ENCODE measurements around the gene HACD2. TPM values are rescaled to one million over a fixed set of nuclear protein-coding genes. Genes with fewer than 3 reads are reported as not detected.

HACD2 gene
- total RNA-seq, 2 donors from 2014 or later: 22.7 to 28.6 TPM

DNA sequence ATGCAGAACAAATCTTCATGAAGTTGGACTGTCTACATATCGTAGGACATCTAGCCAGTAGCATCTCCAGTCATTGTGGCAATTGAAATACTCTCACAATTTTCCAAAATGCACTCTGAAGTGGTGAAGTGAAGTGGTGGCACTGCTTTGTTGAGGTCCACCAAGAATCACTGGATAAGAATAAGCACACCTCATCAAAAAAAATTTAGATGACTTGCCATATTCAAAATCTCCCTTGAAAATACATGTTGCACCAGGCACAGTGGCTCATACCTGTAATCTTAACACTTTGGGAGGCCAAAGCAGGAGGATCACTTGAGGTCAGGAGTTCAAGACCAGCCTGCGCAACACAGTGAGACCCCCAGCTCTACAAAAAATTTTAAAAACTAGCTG, 12.9 kb downstream of the HACD2 start:
- DNase-seq (ENCODE audit: low spot score): no peak

DNA sequence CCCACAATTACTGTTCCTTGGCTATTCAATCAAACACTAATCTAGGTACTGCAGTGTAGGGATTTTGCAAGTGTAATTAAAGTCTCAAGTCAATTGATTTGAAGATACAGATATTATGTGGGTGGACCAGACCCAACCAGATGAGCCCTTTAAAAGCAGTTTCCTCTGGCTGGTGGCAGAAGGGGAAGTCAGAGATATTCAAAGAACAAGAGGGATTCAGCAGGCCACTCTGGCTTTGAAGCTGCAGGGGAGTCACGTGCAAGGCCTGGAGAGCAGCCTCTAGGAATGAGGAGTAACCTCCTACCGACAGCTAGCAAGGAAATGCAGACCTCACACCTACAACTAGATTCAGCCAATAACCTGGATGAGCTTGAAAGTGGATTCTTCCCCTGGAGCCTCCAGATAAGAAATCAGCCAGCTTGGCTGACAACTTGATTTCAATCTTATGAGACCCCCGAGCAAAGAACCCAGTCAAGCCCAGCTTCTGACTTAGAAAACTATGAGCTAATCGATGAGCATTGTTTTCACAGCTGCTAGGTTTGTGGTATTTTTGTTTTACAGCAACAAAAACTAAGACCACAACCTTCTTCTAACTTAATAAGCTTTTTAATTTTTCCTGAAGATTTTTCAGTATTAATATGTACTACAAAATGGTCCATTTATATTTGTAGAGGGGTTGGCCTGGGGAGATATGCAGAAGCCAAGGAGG, 13.4 kb downstream of the HACD2 start:
- Histone ChIP-seq H3K4me1 (peaks cover 0 to 10% of the 10 kb centered on the region in 2 donors), H3K27ac (no peak overlapping the region), H3K27me3 (no peaks in the 10 kb centered on the region), H3K4me3 (no peak overlapping the region), H3K36me3 (peaks cover 12% of the 10 kb centered on the region), H3K9me3 (no peaks in the 10 kb centered on the region)
- DNase-seq (ENCODE audit: low spot score): no peak
- no peak for TF ChIP-seq CTCF (IDR thresholded peaks at IDR 0.05)

More for the DNA sequence above, 12.9 kb downstream of the HACD2 start:
- no peak for TF ChIP-seq CTCF (IDR thresholded peaks at IDR 0.05)
- Histone ChIP-seq H3K4me1 (peaks cover 0 to 10% of the 10 kb centered on the region in 2 donors), H3K27me3 (no peaks in the 10 kb centered on the region), H3K9me3 (no peaks in the 10 kb centered on the region), H3K27ac (no peak overlapping the region), H3K4me3 (no peak overlapping the region), H3K36me3 (peaks cover 17% of the 10 kb centered on the region)

- H3K4me3 ChIP-seq: no peak overlapping the region
- H3K27ac ChIP-seq: no peak overlapping the region
- no peaks in the 10 kb centered on the region for H3K27me3 ChIP-seq
- H3K36me3 ChIP-seq: peaks cover 11% of the 10 kb centered on the region
- DNase-seq (ENCODE audit: low spot score): no peak
- peaks cover 0 to 10% of the 10 kb centered on the region in 2 donors for H3K4me1 ChIP-seq
- TF ChIP-seq CTCF (IDR thresholded peaks at IDR 0.05): no peak
- H3K9me3 ChIP-seq: no peaks in the 10 kb centered on the region
Measured at GRCh38 chr3:123568875-123569274, 16.0 kb downstream of the HACD2 start.

- H3K36me3 ChIP-seq: peaks cover 11% of the 10 kb centered on the region
- no peak overlapping the region for H3K27ac ChIP-seq
- TF ChIP-seq CTCF (IDR thresholded peaks at IDR 0.05): no peak
- peaks cover 0 to 10% of the 10 kb centered on the region in 2 donors for H3K4me1 ChIP-seq
- no peaks in the 10 kb centered on the region for H3K9me3 ChIP-seq
- no peak overlapping the region for H3K4me3 ChIP-seq
- no peaks in the 10 kb centered on the region for H3K27me3 ChIP-seq
- no peak for DNase-seq (ENCODE audit: low spot score)
Measured at GRCh38 chr3:123568034-123568433, 16.8 kb downstream of the HACD2 start.

GRCh38 chr3:123564056-123564455, 20.8 kb downstream of the HACD2 start:
- no peak for TF ChIP-seq CTCF (IDR thresholded peaks at IDR 0.05)
- Histone ChIP-seq H3K27me3 (no peaks in the 10 kb centered on the region), H3K36me3 (no peaks in the 10 kb centered on the region), H3K27ac (no peak overlapping the region), H3K4me3 (no peak overlapping the region), H3K9me3 (no peaks in the 10 kb centered on the region), H3K4me1 (peaks cover 0 to 6% of the 10 kb centered on the region in 2 donors)
- no peak for DNase-seq (ENCODE audit: low spot score)

- Histone ChIP-seq H3K4me1 (no peaks in the 10 kb centered on the region), H3K27ac (no peak overlapping the region), H3K9me3 (no peaks in the 10 kb centered on the region), H3K36me3 (no peaks in the 10 kb centered on the region), H3K27me3 (no peaks in the 10 kb centered on the region), H3K4me3 (no peak overlapping the region)
- no peak for DNase-seq (ENCODE audit: low spot score)
- TF ChIP-seq CTCF (IDR thresholded peaks at IDR 0.05): no peak
Measured at GRCh38 chr3:123562547-123562946, 22.3 kb downstream of the HACD2 start.
